ENCODE measurements around the gene RGPD3. TPM values are rescaled to one million over a fixed set of nuclear protein-coding genes. Genes with fewer than 3 reads are reported as not detected.

Gene RGPD3
- total RNA-seq, 1 experiment from 2014 or later, result not detected

DNA sequence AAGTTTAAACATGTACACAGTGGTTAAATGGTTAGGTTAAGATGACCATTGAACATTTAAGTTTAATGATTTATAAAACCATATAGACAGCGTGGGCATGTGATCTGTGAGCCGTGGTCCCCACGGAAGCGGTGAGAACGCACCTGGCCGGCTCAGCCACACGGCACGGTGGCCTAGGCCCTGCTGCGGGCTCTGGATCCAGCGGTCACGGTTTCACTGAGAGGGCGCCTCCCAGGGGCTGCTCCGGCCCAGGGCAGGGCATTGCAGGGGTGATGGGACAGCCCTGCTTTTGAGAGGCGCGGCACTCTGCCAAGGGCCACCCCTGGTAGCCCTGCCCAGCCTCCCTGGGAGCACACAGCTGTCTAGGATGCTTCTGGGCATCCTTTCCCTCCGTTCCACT is 124.9 kb downstream of the RGPD3 start:
- H3K4me3 Mint-ChIP-seq (ENCODE audit: low read depth, unreplicated experiment), result no peak overlapping the region
- H3K27me3 Mint-ChIP-seq (ENCODE audit: unreplicated experiment), result no peaks in the 10 kb centered on the region
- peaks cover 3% of the 10 kb centered on the region for H3K9me3 Mint-ChIP-seq (ENCODE audit: low read depth, unreplicated experiment)
- no peak overlapping the region for H3K27ac Mint-ChIP-seq (ENCODE audit: unreplicated experiment)
- no TSS peak for BruUV-seq (replicated peaks)
- no peaks in the 10 kb centered on the region for H3K4me1 Mint-ChIP-seq (ENCODE audit: low read depth, unreplicated experiment)
- CTCF ChIA-PET, result interaction anchor here (0.6 kb wide), 1 partner anchor 27 kb away, joined by 5 read pairs; no protein-coding TSS in a partner anchor
- no peaks in the 10 kb centered on the region for H3K36me3 Mint-ChIP-seq (ENCODE audit: insufficient read depth, unreplicated experiment)
- TF ChIP-seq, protein P1, sequence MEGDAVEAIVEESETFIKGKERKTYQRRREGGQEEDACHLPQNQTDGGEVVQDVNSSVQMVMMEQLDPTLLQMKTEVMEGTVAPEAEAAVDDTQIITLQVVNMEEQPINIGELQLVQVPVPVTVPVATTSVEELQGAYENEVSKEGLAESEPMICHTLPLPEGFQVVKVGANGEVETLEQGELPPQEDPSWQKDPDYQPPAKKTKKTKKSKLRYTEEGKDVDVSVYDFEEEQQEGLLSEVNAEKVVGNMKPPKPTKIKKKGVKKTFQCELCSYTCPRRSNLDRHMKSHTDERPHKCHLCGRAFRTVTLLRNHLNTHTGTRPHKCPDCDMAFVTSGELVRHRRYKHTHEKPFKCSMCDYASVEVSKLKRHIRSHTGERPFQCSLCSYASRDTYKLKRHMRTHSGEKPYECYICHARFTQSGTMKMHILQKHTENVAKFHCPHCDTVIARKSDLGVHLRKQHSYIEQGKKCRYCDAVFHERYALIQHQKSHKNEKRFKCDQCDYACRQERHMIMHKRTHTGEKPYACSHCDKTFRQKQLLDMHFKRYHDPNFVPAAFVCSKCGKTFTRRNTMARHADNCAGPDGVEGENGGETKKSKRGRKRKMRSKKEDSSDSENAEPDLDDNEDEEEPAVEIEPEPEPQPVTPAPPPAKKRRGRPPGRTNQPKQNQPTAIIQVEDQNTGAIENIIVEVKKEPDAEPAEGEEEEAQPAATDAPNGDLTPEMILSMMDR (IDR thresholded peaks at IDR 0.05; ENCODE audit: unreplicated experiment), result no peak
- no peak for DNase-seq
- intact Hi-C loops (cut with micrococcal nuclease; ENCODE audit: unreplicated experiment), result no loop called here

DNA sequence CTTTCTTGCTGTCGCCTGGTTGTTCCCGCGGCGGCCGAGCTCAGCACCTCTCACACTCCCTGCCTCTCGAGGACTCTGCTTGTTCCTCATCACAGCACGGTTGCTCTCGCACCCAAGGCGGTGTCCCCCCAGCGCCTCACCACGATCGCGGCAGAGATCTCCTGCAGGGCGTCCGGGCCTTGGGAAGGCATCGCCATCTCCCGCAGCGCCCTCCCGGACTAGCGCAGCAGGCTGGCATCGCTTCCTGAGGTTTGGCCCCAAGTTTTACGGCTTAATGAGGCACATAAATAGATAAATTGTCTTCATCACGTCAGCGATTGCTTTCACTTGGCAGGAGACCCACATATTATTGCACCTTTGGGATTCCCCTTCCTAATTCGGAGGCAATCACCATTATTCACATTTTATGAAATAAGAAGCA is 125.4 kb downstream of the RGPD3 start:
- CTCF ChIA-PET, result interaction anchor here (0.6 kb wide), 1 partner anchor 27 kb away, joined by 5 read pairs; no protein-coding TSS in a partner anchor
- H3K27me3 Mint-ChIP-seq (ENCODE audit: unreplicated experiment), result no peaks in the 10 kb centered on the region
- no TSS peak for BruUV-seq (replicated peaks)
- H3K4me3 Mint-ChIP-seq (ENCODE audit: low read depth, unreplicated experiment), result no peak overlapping the region
- intact Hi-C loops (cut with micrococcal nuclease; ENCODE audit: unreplicated experiment), result no loop called here
- H3K27ac Mint-ChIP-seq (ENCODE audit: unreplicated experiment), result no peak overlapping the region
- H3K9me3 Mint-ChIP-seq (ENCODE audit: low read depth, unreplicated experiment), result peaks cover 3% of the 10 kb centered on the region
- TF ChIP-seq, protein P1 (IDR thresholded peaks at IDR 0.05; ENCODE audit: unreplicated experiment), result no peak
- no peak for DNase-seq
- H3K36me3 Mint-ChIP-seq (ENCODE audit: insufficient read depth, unreplicated experiment), result no peaks in the 10 kb centered on the region
- H3K4me1 Mint-ChIP-seq (ENCODE audit: low read depth, unreplicated experiment), result no peaks in the 10 kb centered on the region

GRCh38 chr2:106341666-106342065 is 126.5 kb downstream of the RGPD3 start:
- no peaks in the 10 kb centered on the region for H3K36me3 Mint-ChIP-seq (ENCODE audit: insufficient read depth, unreplicated experiment)
- CTCF ChIA-PET, result no interaction called here
- TF ChIP-seq, protein P1 (IDR thresholded peaks at IDR 0.05; ENCODE audit: unreplicated experiment), result no peak
- intact Hi-C loops (cut with micrococcal nuclease; ENCODE audit: unreplicated experiment), result no loop called here
- no peaks in the 10 kb centered on the region for H3K4me1 Mint-ChIP-seq (ENCODE audit: low read depth, unreplicated experiment)
- no peaks in the 10 kb centered on the region for H3K27me3 Mint-ChIP-seq (ENCODE audit: unreplicated experiment)
- H3K27ac Mint-ChIP-seq (ENCODE audit: unreplicated experiment), result no peak overlapping the region
- peaks cover 3% of the 10 kb centered on the region for H3K9me3 Mint-ChIP-seq (ENCODE audit: low read depth, unreplicated experiment)
- DNase-seq, result no peak
- no TSS peak for BruUV-seq (replicated peaks)
- H3K4me3 Mint-ChIP-seq (ENCODE audit: low read depth, unreplicated experiment), result no peak overlapping the region

Other genes starting within 250 kb of the RGPD3 start
- gene CD8B2, start 19.0 kb upstream of the RGPD3 start, total RNA-seq (2022), result not detected in 2 replicates